HG03520 (cell line): ENCODE data around the gene DNAJB4.
"Not testable (repeated sequence)": the region's sequence is repeated elsewhere in the genome, so short reads cannot be mapped to it uniquely, and the experiment has no call there.

Experiments
- ATAC-seq: cut with Tn5 transposase; IDR thresholded peaks from one replicate; pipeline ENCODE4 v1.9.1; 2021; ENCODE audit warnings: mild to moderate bottlenecking, moderate library complexity; ENCODE audit not compliant: unreplicated experiment

The DNAJB4 gene

DNA sequence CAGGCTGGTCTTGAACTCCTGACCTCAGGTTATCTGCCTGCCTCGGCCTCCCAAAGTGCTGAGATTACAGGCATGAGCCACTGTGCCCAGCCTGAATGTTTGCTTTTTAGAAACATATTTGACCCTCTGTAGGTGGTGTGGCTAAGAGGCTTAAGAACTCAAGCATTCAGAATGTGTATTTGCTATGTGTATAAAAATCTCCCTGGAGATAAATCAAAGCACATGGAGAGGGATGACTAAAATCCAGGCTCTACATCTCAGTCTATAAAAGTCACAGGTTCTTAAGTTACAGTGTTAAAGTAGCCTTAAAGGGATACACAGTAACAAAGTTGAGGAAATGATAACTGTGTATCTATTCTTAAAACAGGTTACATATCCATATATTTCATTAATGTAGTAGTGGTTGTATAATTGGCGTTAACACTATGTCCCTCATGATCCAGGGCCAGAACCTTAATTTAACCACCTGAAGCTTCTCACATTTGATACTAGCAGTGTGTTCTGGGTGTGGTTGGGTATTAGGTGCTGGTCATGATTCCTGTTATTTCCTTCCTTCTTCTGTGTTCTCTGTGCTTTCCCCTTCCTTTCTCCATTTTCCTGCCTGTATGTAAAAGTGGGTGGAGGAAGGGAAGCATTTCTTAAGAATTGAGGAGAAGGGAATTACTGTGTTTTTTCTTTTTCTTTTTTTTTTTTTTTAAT lies 57.2 kb downstream of the DNAJB4 start:
- no peak for ATAC-seq

DNA sequence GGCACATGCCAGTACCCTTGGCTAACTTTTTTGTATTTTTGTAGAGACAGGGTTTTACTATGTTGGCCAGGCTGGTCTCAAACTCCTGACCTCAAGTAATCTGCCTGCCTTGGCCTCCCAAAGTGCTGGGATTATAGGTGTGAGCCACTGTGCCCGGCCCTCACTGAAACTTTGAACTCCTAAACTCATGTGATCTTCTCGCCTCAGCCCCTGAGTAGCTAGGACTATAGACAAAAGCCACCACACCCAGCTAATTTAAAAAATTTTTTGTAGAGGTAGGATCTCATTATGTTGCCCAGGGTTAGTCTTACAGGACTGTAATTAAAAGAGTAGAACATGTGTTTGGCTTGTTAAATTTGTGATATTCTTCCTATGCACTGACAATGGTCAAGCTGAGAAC lies 60.1 kb downstream of the DNAJB4 start:
- not testable (repeated sequence) for ATAC-seq
